ENCODE results near the gene TIAM2. TPM values are rescaled to one million over a fixed set of nuclear protein-coding genes. Genes with fewer than 3 reads are reported as not detected.

Gene TIAM2
- total RNA-seq, 4 donors from 2014 or later = 9.2 to 18.2 (median 11.4) TPM

- Histone ChIP-seq H3K4me1 (peaks cover 0 to 26% (median 8%) of the 10 kb centered on the region in 4 donors), H3K9me3 (no peaks in the 10 kb centered on the region), H3K27me3 (no peaks in the 10 kb centered on the region), H3K36me3 (no peaks in the 10 kb centered on the region), H3K27ac (peak overlapping the region in 3 of 4 donors; percentile 28 to 63 (median 42)), H3K4me3 (peak overlapping the region in 3 of 4 donors; percentile 4 to 29 (median 21))
- 47 to 50% methylated on average over 7 of the region's 7 CpGs for WGBS, 2 donors
- TF ChIP-seq CTCF (IDR thresholded peaks at IDR 0.05) = no peak
- TF ChIP-seq EP300 (IDR thresholded peaks at IDR 0.05) = no peak
- no peak for TF ChIP-seq POLR2A (IDR thresholded peaks at IDR 0.05)
- no peak for DNase-seq (ENCODE audit: low spot score in 2 of 2)
Measured at GRCh38 chr6:155143578-155144106, 148.5 kb downstream of the TIAM2 start.

- no peaks in the 10 kb centered on the region for H3K9me3 ChIP-seq
- H3K4me1 ChIP-seq = peaks cover 0 to 26% (median 8%) of the 10 kb centered on the region in 4 donors
- DNase-seq (ENCODE audit: low spot score in 2 of 2) = no peak
- H3K27me3 ChIP-seq = no peaks in the 10 kb centered on the region
- H3K27ac ChIP-seq = no peak overlapping the region
- no peak overlapping the region for H3K4me3 ChIP-seq
- TF ChIP-seq POLR2A (IDR thresholded peaks at IDR 0.05) = no peak
- TF ChIP-seq EP300 (IDR thresholded peaks at IDR 0.05) = no peak
- TF ChIP-seq CTCF (IDR thresholded peaks at IDR 0.05) = no peak
- no peaks in the 10 kb centered on the region for H3K36me3 ChIP-seq
- WGBS, 2 donors = 92 to 96% methylated on average over 4 of the region's 4 CpGs
Measured at GRCh38 chr6:155146205-155146604, 151.1 kb downstream of the TIAM2 start.

GRCh38 chr6:155147958-155148663 lies 153.0 kb downstream of the TIAM2 start:
- no peak overlapping the region for H3K4me3 ChIP-seq
- no peak for TF ChIP-seq EP300 (IDR thresholded peaks at IDR 0.05)
- TF ChIP-seq CTCF (IDR thresholded peaks at IDR 0.05) = no peak
- TF ChIP-seq POLR2A (IDR thresholded peaks at IDR 0.05) = no peak
- no peak for DNase-seq (ENCODE audit: low spot score in 2 of 2)
- H3K36me3 ChIP-seq = no peaks in the 10 kb centered on the region
- H3K9me3 ChIP-seq = no peaks in the 10 kb centered on the region
- H3K27ac ChIP-seq = no peak overlapping the region
- H3K27me3 ChIP-seq = no peaks in the 10 kb centered on the region
- 91 to 92% methylated on average over 7 of the region's 7 CpGs for WGBS, 2 donors
- peaks cover 0 to 8% (median 0%) of the 10 kb centered on the region in 4 donors for H3K4me1 ChIP-seq

- no peak for DNase-seq (ENCODE audit: low spot score in 2 of 2)
- WGBS, 2 donors = 84 to 87% methylated on average over 9 of the region's 9 CpGs
- no peaks in the 10 kb centered on the region for H3K9me3 ChIP-seq
- TF ChIP-seq EP300 (IDR thresholded peaks at IDR 0.05) (no peak), POLR2A (IDR thresholded peaks at IDR 0.05) (no peak), CTCF (IDR thresholded peaks at IDR 0.05) (no peak)
- no peak overlapping the region for H3K4me3 ChIP-seq
- H3K4me1 ChIP-seq = peaks cover 0 to 3% (median 0%) of the 10 kb centered on the region in 4 donors
- H3K27ac ChIP-seq = no peak overlapping the region
- H3K36me3 ChIP-seq = no peaks in the 10 kb centered on the region
- H3K27me3 ChIP-seq = no peaks in the 10 kb centered on the region
Measured at GRCh38 chr6:155150967-155151671, 156.0 kb downstream of the TIAM2 start.

Measured in tibial nerve (tissue), 4 donors.